H1 (cell line): Measurements from ENCODE around the gene B4GALT7.

Experiments
- CBX5 ChIP-seq: fragments of 300-800, 300-1000 bp; sonication (generic); IDR thresholded peaks from 2 replicates; pipeline ENCODE4 v1.7.1; 2016; ENCODE audit warnings: antibody characterized with exemption, low read length, low read depth
- CEBPB ChIP-seq: IDR thresholded peaks from 2 replicates; pipeline ENCODE4 v1.6.1; 2012; ENCODE audit warnings: low read depth, low read length
- CREB1 ChIP-seq: IDR thresholded peaks from 2 replicates; pipeline ENCODE4 v1.6.1; 2012; ENCODE audit warnings: inconsistent platforms
- EZH2 ChIP-seq: fragments of 200-600 bp; sonication (generic); IDR thresholded peaks from 2 replicates; pipeline ENCODE4 v1.7.1; 2012; ENCODE audit warnings: low read depth, mild to moderate bottlenecking, moderate library complexity, low read length, inconsistent platforms; ENCODE audit not compliant: severe bottlenecking
- KDM1A ChIP-seq: fragments of 200-600, 300-600 bp; sonication (generic); IDR thresholded peaks from 2 replicates; pipeline ENCODE4 v1.7.1; 2016; ENCODE audit warnings: mild to moderate bottlenecking, low read length, borderline replicate concordance
- POLR2A ChIP-seq, 2 experiments: IDR thresholded peaks; 1 replicate in 1 of 2; 2 replicates in 1 of 2; pipeline ENCODE4 v1.6.1; 2011; ENCODE audit warnings: low read depth in 2 of 2, low read length in 2 of 2, mild to moderate bottlenecking in 2 of 2; ENCODE audit errors: control extremely low read depth in 1 of 2
- TF ChIP-seq, protein P1 (sequence below), 3 experiments: IDR thresholded peaks; 1 replicate in 2 of 3; 2 replicates in 1 of 3; pipeline versions ENCODE4 v1.5.1 to v1.6.1; 2011; ENCODE audit warnings: low read length in 3 of 3, mild to moderate bottlenecking in 3 of 3, inconsistent platforms in 2 of 3, low read depth in 1 of 3, moderate library complexity in 1 of 3; ENCODE audit not compliant: insufficient read depth in 1 of 3; ENCODE audit errors: control extremely low read depth in 1 of 3
- TF ChIP-seq, protein P2 (sequence below): IDR thresholded peaks from 2 replicates; pipeline ENCODE4 v1.6.1; 2012; ENCODE audit warnings: inconsistent platforms

DNA sequence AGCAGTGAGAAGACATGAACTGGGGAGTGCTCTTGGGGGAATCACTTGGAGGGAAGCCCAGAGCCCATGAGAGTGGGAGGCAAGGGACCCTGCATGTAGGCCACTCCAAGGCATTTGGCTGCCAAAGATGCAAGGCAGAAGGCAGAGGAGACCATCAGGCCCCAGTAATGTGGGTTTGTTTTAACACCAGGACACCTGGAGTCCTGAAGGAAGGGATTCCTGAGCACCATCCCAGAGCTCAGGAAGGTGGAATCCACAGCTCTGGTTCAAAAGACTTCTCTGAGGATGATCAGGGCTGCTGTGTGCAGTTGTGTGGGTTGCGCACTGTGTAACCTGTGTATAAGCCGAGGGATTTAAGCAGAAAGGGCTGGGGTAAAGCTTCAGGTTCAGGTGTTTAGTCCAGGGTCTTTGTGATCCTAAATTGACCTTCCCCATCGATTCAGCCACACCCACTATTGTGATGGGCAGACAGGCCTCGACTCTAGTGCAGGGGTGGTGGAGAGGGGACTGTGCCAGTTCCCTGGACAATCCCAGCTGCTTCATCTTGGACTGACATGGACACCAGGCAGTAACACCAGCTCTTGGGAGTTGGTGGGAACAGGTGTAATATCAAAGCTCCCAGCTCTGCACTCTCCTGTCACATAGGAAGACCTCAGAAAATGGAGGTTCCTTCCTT is 11.0 kb downstream of the B4GALT7 start:
- TF ChIP-seq, protein P1, sequence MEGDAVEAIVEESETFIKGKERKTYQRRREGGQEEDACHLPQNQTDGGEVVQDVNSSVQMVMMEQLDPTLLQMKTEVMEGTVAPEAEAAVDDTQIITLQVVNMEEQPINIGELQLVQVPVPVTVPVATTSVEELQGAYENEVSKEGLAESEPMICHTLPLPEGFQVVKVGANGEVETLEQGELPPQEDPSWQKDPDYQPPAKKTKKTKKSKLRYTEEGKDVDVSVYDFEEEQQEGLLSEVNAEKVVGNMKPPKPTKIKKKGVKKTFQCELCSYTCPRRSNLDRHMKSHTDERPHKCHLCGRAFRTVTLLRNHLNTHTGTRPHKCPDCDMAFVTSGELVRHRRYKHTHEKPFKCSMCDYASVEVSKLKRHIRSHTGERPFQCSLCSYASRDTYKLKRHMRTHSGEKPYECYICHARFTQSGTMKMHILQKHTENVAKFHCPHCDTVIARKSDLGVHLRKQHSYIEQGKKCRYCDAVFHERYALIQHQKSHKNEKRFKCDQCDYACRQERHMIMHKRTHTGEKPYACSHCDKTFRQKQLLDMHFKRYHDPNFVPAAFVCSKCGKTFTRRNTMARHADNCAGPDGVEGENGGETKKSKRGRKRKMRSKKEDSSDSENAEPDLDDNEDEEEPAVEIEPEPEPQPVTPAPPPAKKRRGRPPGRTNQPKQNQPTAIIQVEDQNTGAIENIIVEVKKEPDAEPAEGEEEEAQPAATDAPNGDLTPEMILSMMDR (IDR thresholded peaks at IDR 0.05; ENCODE audit: control extremely low read depth in 1 of 3, insufficient read depth in 1 of 3, low read depth in 1 of 3, low read length in 3 of 3), result no peak
- no peak for TF ChIP-seq CBX5
- no peak for TF ChIP-seq KDM1A
- TF ChIP-seq, protein P2, sequence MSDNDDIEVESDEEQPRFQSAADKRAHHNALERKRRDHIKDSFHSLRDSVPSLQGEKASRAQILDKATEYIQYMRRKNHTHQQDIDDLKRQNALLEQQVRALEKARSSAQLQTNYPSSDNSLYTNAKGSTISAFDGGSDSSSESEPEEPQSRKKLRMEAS, result no peak
- TF ChIP-seq POLR2A (IDR thresholded peaks at IDR 0.05; ENCODE audit: control extremely low read depth in 1 of 2, low read depth in 2 of 2, low read length in 2 of 2), result no peak; a peak in 1 of 3 replicates
- TF ChIP-seq CREB1, result no peak
- no peak for TF ChIP-seq CEBPB
- no peak for TF ChIP-seq EZH2
